ENCODE data around the gene CTTN. TPM values are rescaled to one million over a fixed set of nuclear protein-coding genes. Genes with fewer than 3 reads are reported as not detected.
"Not testable (repeated sequence)": the region's sequence is repeated elsewhere in the genome, so short reads cannot be mapped to it uniquely, and the experiment has no call there.

The CTTN gene
- total and polyA plus RNA-seq, 9 of the 15 experiments (the other 6 are each of a cell fraction or from before 2014, with no cell fraction given): 9.9 to 158 (median 99.7) TPM

- intact Hi-C loops (cut with micrococcal nuclease): loop anchor here (10.0 kb wide), 1 partner anchor 186 kb away; the partner anchor contains the start of gene FADD
- H3K4me2 ChIP-seq (ENCODE audit: insufficient read depth, low read length); H3K4me3 ChIP-seq; BruUV-seq (replicated peaks); H4K20me1 ChIP-seq (replicated peaks; ENCODE audit: control insufficient read depth, insufficient read depth, low read length); FAIRE-seq; CTCF ChIA-PET (ENCODE audit: low intra/inter-chr PET ratio); in situ Hi-C loops (cut with MboI); H3K4me1 ChIP-seq (replicated peaks in 1 of 2; ENCODE audit: control insufficient read depth in 2 of 2, insufficient read depth in 2 of 2, low read length in 2 of 2); DNase-seq (ENCODE audit: extremely low read depth in 1 of 4, low spot score in 3 of 4); H3K9me3 ChIP-seq (replicated peaks; ENCODE audit: control insufficient read depth, insufficient read depth, low read depth, low read length); H3K27me3 ChIP-seq (ENCODE audit: control insufficient read depth in 2 of 2, insufficient read depth in 2 of 2, low read length in 2 of 2); H3K9ac ChIP-seq (ENCODE audit: insufficient read depth in 1 of 2, low read depth in 2 of 2, low read length in 2 of 2); POLR2A ChIA-PET; H2AFZ ChIP-seq (ENCODE audit: low read depth, low read length); ATAC-seq; H3K9me1 ChIP-seq (ENCODE audit: control insufficient read depth, insufficient read depth, low read length): not testable (repeated sequence)
- Histone ChIP-seq H3K79me2 (ENCODE audit: control insufficient read depth, insufficient read depth, low read length) (peaks cover 66% of the 10 kb centered on the region), H3K27ac (ENCODE audit: extremely low read depth, low read depth, low read length) (peak overlapping the region; percentile 28; the same call in 1 of the 3 replicates), H3K36me3 (ENCODE audit: control insufficient read depth, insufficient read depth, low read length) (peaks cover 70% of the 10 kb centered on the region; the same call in 2 of the 3 replicates)
- 94% methylated on average over 6 of the region's 7 CpGs for WGBS (ENCODE audit: insufficient coverage, low coverage, missing lambda C conversion rate)
- peak in 1 of 3 experiments; percentile 36 for TF ChIP-seq YY1 (IDR thresholded peaks at IDR 0.05; ENCODE audit: borderline replicate concordance in 1 of 3, control insufficient read depth in 1 of 3, extremely low read depth in 1 of 3, insufficient read depth in 3 of 3, insufficient read length in 1 of 3, insufficient replicate concordance in 2 of 3, low read depth in 1 of 3, low read length in 2 of 3)
Observed at GRCh38 chr11:70390882-70391281, 7.4 kb upstream of the CTTN start.

- Histone ChIP-seq H3K9me1 (ENCODE audit: control insufficient read depth, insufficient read depth, low read length) (no peaks in the 10 kb centered on the region), H4K20me1 (replicated peaks; ENCODE audit: control insufficient read depth, insufficient read depth, low read length) (peaks cover 3% of the 10 kb centered on the region; the same call in 1 of the 2 replicates), H3K27ac (ENCODE audit: extremely low read depth, low read depth, low read length) (no peak overlapping the region), H3K9me3 (replicated peaks; ENCODE audit: control insufficient read depth, insufficient read depth, low read depth, low read length) (no peaks in the 10 kb centered on the region), H3K4me1 (replicated peaks in 1 of 2; ENCODE audit: control insufficient read depth in 2 of 2, insufficient read depth in 2 of 2, low read length in 2 of 2) (peaks cover 7 to 16% of the 10 kb centered on the region in 2 experiments), H3K9ac (ENCODE audit: insufficient read depth in 1 of 2, low read depth in 2 of 2, low read length in 2 of 2) (peak overlapping the region in 1 of 2 experiments; percentile 75; a peak in 2 of 4 replicates), H2AFZ (ENCODE audit: low read depth, low read length) (no peak overlapping the region), H3K4me3 (no peak overlapping the region), H3K27me3 (ENCODE audit: control insufficient read depth in 2 of 2, insufficient read depth in 2 of 2, low read length in 2 of 2) (no peaks in the 10 kb centered on the region), H3K79me2 (ENCODE audit: control insufficient read depth, insufficient read depth, low read length) (peaks cover 89% of the 10 kb centered on the region), H3K4me2 (ENCODE audit: insufficient read depth, low read length) (no peak overlapping the region), H3K36me3 (ENCODE audit: control insufficient read depth, insufficient read depth, low read length) (peaks cover 61% of the 10 kb centered on the region; the same call in 2 of the 3 replicates)
- no TSS peak for BruUV-seq (replicated peaks)
- TF ChIP-seq SNAPC5 (CRISPR knock-in tag; IDR thresholded peaks at IDR 0.05) (no peak), PRPF4 (IDR thresholded peaks at IDR 0.05; ENCODE audit: insufficient read depth, low read depth, low read length, poor library complexity, severe bottlenecking) (no peak), SFPQ (IDR thresholded peaks at IDR 0.05; ENCODE audit: low read depth, low read length) (no peak), DEAF1 (CRISPR knock-in tag; IDR thresholded peaks at IDR 0.05) (no peak), MCM5 (IDR thresholded peaks at IDR 0.05; ENCODE audit: low read depth) (no peak)
- FAIRE-seq: no peak
- in situ Hi-C loops (cut with MboI): no loop called here
- ChIA-PET CTCF (ENCODE audit: low intra/inter-chr PET ratio) (no interaction called here), POLR2A (interaction anchor here (0.5 to 1.1 kb wide), 4 partner anchors 10 to 244 kb away, joined by 3 to 4 read pairs (median 3); no protein-coding TSS in a partner anchor)
- DNase-seq (ENCODE audit: extremely low read depth in 1 of 4, low spot score in 3 of 4): no peak
- ATAC-seq: no peak
- 94% methylated on average over 15 of the region's 15 CpGs for WGBS (ENCODE audit: insufficient coverage, low coverage, missing lambda C conversion rate)
- intact Hi-C loops (cut with micrococcal nuclease): loop anchor here (10.0 kb wide), 1 partner anchor 190 kb away; the partner anchor contains the start of gene FADD
Observed at GRCh38 chr11:70394211-70394950, 3.9 kb upstream of the CTTN start.

Measured in K562 (cell line).